WTC11 (cell line): Measurements from ENCODE around the gene ZACN. TPM values are rescaled to one million over a fixed set of nuclear protein-coding genes. Genes with fewer than 3 reads are reported as not detected.
"Not testable (repeated sequence)": the region's sequence is repeated elsewhere in the genome, so short reads cannot be mapped to it uniquely, and the experiment has no call there.

ENCODE experiments used
- ATAC-seq: fragments of 200-7000 bp; cut with Tn5 transposase; 2 replicates; pipeline ENCODE4 v1.10.0; 2021; ENCODE audit warnings: mild to moderate bottlenecking, moderate library complexity
- CTCF ChIA-PET: fragments of 300-600 bp; sonication (Branson Sonifier 250); formaldehyde crosslinking; loops from one replicate; lab custom pipeline; 2021; ENCODE audit warnings: antibody characterized with exemption; lab: Charles Lee
- POLR2A ChIA-PET: fragments of 350-600 bp; sonication (Branson Sonifier 250); formaldehyde crosslinking; loops from one replicate; lab custom pipeline; 2021; ENCODE audit warnings: antibody characterized with exemption; lab: Charles Lee
- DNase-seq: peaks from one replicate; pipeline ENCODE4 v3.0.0; 2021; ENCODE audit warnings: low spot score
- H3K27ac Mint-ChIP-seq: 2 replicates; pipeline ENCODE4 v1.8.0; 2021; ENCODE audit warnings: mixed read lengths
- H3K27me3 Mint-ChIP-seq: 2 replicates; pipeline ENCODE4 v1.8.0; 2021; ENCODE audit warnings: low read depth, mild to moderate bottlenecking, moderate library complexity, mixed read lengths
- H3K36me3 Mint-ChIP-seq: 2 replicates; pipeline ENCODE4 v1.8.0; 2021; ENCODE audit warnings: mixed read lengths
- H3K4me1 Mint-ChIP-seq: 2 replicates; pipeline ENCODE4 v1.8.0; 2022; ENCODE audit warnings: mixed read lengths
- H3K4me3 Mint-ChIP-seq: 2 replicates; pipeline ENCODE4 v1.8.0; 2021; ENCODE audit warnings: mild to moderate bottlenecking, moderate library complexity, mixed read lengths
- H3K9me3 Mint-ChIP-seq: 2 replicates; pipeline ENCODE4 v1.8.0; 2021; ENCODE audit warnings: mixed read lengths
- ATF1 ChIP-seq: sonication (generic); formaldehyde crosslinking; IDR thresholded peaks from 2 replicates; pipeline ENCODE4 v1.8.1; 2023; ENCODE audit warnings: mild to moderate bottlenecking, moderate library complexity, missing genetic modification reagents
- CBFB ChIP-seq: sonication (generic); formaldehyde crosslinking; IDR thresholded peaks from 2 replicates; pipeline ENCODE4 v1.8.1; 2022; ENCODE audit warnings: mild to moderate bottlenecking, low read depth, missing genetic modification reagents
- ELF4 ChIP-seq: sonication (generic); formaldehyde crosslinking; IDR thresholded peaks from 2 replicates; pipeline ENCODE4 v1.8.1; 2022; ENCODE audit warnings: low read depth, mild to moderate bottlenecking, moderate library complexity, missing genetic modification reagents
- GTF2I ChIP-seq: fragments of 250-450 bp; sonication (Bioruptor Pico); conservative IDR thresholded peaks from 2 replicates; pipeline ENCODE4 v1.4.0; 2021; ENCODE audit warnings: mild to moderate bottlenecking
- IRF2 ChIP-seq: sonication (generic); formaldehyde crosslinking; IDR thresholded peaks from 2 replicates; pipeline ENCODE4 v1.8.0; 2022; ENCODE audit warnings: low read depth, missing genetic modification reagents, borderline replicate concordance
- JUN ChIP-seq: sonication (generic); formaldehyde crosslinking; IDR thresholded peaks from 2 replicates; pipeline ENCODE4 v1.8.0; 2023; ENCODE audit warnings: mild to moderate bottlenecking, missing genetic modification reagents
- MXD4 ChIP-seq: fragments of 250-450 bp; sonication (Bioruptor Pico); IDR thresholded peaks from 2 replicates; pipeline ENCODE4 v1.8.0; 2021; ENCODE audit warnings: mild to moderate bottlenecking, moderate library complexity, borderline replicate concordance
- NFE2L1 ChIP-seq: sonication (generic); formaldehyde crosslinking; IDR thresholded peaks from 2 replicates; pipeline ENCODE4 v1.8.1; 2023; ENCODE audit warnings: missing genetic modification reagents
- NFYB ChIP-seq: sonication (generic); formaldehyde crosslinking; conservative IDR thresholded peaks from 2 replicates; pipeline ENCODE4 v1.8.0; 2022; ENCODE audit warnings: low read depth, missing genetic modification reagents
- RELA ChIP-seq: sonication (generic); formaldehyde crosslinking; IDR thresholded peaks from 2 replicates; pipeline ENCODE4 v1.8.1; 2022; ENCODE audit warnings: missing genetic modification reagents, mild to moderate bottlenecking, borderline replicate concordance
- SMAD3 ChIP-seq: sonication (generic); formaldehyde crosslinking; IDR thresholded peaks from 2 replicates; pipeline ENCODE4 v1.8.0; 2022; ENCODE audit warnings: missing genetic modification reagents, mild to moderate bottlenecking, borderline replicate concordance
- SMAD4 ChIP-seq: sonication (generic); formaldehyde crosslinking; IDR thresholded peaks from 2 replicates; pipeline ENCODE4 v1.8.0; 2022; ENCODE audit warnings: mild to moderate bottlenecking, missing genetic modification reagents
- TCF7 ChIP-seq: sonication (generic); formaldehyde crosslinking; IDR thresholded peaks from 2 replicates; pipeline ENCODE4 v1.8.0; 2022; ENCODE audit warnings: mild to moderate bottlenecking, low read depth, missing genetic modification reagents, moderate library complexity
- ZNF121 ChIP-seq: sonication (generic); formaldehyde crosslinking; IDR thresholded peaks from 2 replicates; pipeline ENCODE4 v1.8.0; 2023; ENCODE audit warnings: missing genetic modification reagents
- ZNF263 ChIP-seq: sonication (generic); formaldehyde crosslinking; IDR thresholded peaks from 2 replicates; pipeline ENCODE4 v1.8.1; 2022; ENCODE audit warnings: low read depth, mild to moderate bottlenecking, moderate library complexity, missing genetic modification reagents
- ZNF423 ChIP-seq: fragments of 250-450 bp; sonication (Bioruptor Pico); IDR thresholded peaks from 2 replicates; pipeline ENCODE4 v2.1.2; 2022; ENCODE audit warnings: mild to moderate bottlenecking, moderate library complexity
- ZNF671 ChIP-seq: fragments of 250-450 bp; sonication (Bioruptor Pico); IDR thresholded peaks from 2 replicates; pipeline ENCODE4 v1.8.0; 2021; ENCODE audit warnings: mild to moderate bottlenecking
- total RNA-seq: library from RNA; stranded (reverse); gene quantifications from 3 replicates; pipeline ENCODE4 v1.2.3, GENCODE V29; 2021
- TF ChIP-seq, protein P1 (sequence below): fragments of 200-600 bp; IDR thresholded peaks from 2 replicates; pipeline ENCODE4 v1.8.0; 2022; ENCODE audit warnings: antibody characterized with exemption
- TF ChIP-seq, protein P2 (sequence below): sonication (generic); formaldehyde crosslinking; IDR thresholded peaks from 2 replicates; pipeline ENCODE4 v1.8.0; 2022; ENCODE audit warnings: mild to moderate bottlenecking, missing genetic modification reagents
- TF ChIP-seq, protein P3 (sequence below): sonication (generic); formaldehyde crosslinking; IDR thresholded peaks from 2 replicates; pipeline ENCODE4 v1.8.1; 2023; ENCODE audit warnings: mild to moderate bottlenecking, missing genetic modification reagents, moderate library complexity
- TF ChIP-seq, protein P4 (sequence below): sonication (generic); formaldehyde crosslinking; IDR thresholded peaks from 2 replicates; pipeline ENCODE4 v1.8.1; 2023; ENCODE audit warnings: mild to moderate bottlenecking, moderate library complexity, missing genetic modification reagents
- TF ChIP-seq, protein P5 (sequence below): fragments of 250-450 bp; sonication (Bioruptor Pico); IDR thresholded peaks from 2 replicates; pipeline ENCODE4 v1.9.0; 2021; ENCODE audit warnings: moderate library complexity, mild to moderate bottlenecking, inconsistent platforms, borderline replicate concordance

The ZACN gene
- total RNA-seq, 1 experiment from 2014 or later: 0.28 TPM

DNA sequence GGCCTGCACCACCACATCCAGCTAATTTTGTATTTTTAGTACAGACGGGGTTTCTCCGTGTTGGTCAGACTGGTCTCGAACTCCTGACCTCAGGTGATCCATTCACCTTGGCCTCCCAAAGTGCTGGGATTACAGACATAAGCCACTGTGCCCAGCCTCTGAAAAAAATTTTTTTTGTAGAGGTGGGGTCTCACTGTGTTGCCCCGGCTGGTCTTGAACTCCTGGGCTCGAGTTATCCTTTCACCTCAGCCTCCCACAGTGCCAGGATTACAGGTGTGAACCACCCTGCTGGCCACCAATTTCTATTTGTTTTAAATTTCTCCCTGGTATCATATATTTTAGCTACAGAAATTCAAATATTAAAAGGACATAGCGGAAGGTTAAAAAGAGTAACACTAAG is 20.7 kb upstream of the ZACN start:
- ATAC-seq, H3K4me1 Mint-ChIP-seq, H3K27ac Mint-ChIP-seq, POLR2A ChIA-PET, H3K4me3 Mint-ChIP-seq, H3K27me3 Mint-ChIP-seq, H3K9me3 Mint-ChIP-seq, DNase-seq, CTCF ChIA-PET: not testable (repeated sequence)
- H3K36me3 Mint-ChIP-seq: peaks cover 68% of the 10 kb centered on the region
- TF ChIP-seq ZNF121 (CRISPR knock-in tag): peak; percentile 54; the same call in 1 of the 2 replicates

DNA sequence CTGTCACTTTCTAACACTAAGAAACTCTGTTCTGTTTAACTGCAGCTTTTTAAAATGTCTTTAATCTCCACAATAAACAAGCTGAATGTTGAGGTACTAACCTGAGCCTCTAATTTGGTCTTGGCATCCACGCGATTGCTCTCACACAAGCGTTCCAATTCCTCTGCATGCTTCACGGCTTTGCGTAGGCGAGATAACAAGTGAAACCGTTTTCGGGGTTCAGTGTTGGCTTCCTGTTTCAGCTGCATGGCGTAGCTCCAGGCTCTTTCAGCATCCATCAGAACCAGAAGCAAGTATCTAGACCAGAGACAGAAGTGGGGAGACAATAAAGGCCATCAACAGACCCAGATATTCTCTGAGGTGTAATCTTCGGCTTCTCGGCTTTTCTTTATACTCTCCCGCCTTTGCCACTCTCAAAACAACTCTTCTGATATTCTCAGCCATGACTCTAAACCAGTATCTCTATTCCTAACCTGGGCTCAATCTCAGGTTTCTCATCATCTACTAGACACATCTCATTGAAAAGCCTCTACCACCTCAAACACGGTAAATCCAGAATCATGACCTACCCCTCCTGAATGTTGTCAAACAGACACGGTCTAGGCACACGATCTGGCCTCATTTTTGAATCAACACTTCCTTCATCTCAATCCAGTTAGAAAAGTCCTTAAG is 15.0 kb upstream of the ZACN start:
- TF ChIP-seq GTF2I (CRISPR knock-in tag) (no peak), NFE2L1 (no peak), ATF1 (no peak), SMAD3 (CRISPR knock-in tag) (no peak), RELA (no peak), CBFB (no peak), ZNF121 (CRISPR knock-in tag) (no peak), ZNF671 (no peak), SMAD4 (CRISPR knock-in tag) (no peak), JUN (no peak), TCF7 (CRISPR knock-in tag) (no peak)
- TF ChIP-seq, protein P1, sequence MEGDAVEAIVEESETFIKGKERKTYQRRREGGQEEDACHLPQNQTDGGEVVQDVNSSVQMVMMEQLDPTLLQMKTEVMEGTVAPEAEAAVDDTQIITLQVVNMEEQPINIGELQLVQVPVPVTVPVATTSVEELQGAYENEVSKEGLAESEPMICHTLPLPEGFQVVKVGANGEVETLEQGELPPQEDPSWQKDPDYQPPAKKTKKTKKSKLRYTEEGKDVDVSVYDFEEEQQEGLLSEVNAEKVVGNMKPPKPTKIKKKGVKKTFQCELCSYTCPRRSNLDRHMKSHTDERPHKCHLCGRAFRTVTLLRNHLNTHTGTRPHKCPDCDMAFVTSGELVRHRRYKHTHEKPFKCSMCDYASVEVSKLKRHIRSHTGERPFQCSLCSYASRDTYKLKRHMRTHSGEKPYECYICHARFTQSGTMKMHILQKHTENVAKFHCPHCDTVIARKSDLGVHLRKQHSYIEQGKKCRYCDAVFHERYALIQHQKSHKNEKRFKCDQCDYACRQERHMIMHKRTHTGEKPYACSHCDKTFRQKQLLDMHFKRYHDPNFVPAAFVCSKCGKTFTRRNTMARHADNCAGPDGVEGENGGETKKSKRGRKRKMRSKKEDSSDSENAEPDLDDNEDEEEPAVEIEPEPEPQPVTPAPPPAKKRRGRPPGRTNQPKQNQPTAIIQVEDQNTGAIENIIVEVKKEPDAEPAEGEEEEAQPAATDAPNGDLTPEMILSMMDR: no peak
- TF ChIP-seq, protein P2, sequence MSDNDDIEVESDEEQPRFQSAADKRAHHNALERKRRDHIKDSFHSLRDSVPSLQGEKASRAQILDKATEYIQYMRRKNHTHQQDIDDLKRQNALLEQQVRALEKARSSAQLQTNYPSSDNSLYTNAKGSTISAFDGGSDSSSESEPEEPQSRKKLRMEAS (CRISPR knock-in tag): no peak
- TF ChIP-seq, protein P3, sequence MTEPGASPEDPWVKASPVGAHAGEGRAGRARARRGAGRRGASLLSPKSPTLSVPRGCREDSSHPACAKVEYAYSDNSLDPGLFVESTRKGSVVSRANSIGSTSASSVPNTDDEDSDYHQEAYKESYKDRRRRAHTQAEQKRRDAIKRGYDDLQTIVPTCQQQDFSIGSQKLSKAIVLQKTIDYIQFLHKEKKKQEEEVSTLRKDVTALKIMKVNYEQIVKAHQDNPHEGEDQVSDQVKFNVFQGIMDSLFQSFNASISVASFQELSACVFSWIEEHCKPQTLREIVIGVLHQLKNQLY (CRISPR knock-in tag): no peak
- TF ChIP-seq, protein P4, sequence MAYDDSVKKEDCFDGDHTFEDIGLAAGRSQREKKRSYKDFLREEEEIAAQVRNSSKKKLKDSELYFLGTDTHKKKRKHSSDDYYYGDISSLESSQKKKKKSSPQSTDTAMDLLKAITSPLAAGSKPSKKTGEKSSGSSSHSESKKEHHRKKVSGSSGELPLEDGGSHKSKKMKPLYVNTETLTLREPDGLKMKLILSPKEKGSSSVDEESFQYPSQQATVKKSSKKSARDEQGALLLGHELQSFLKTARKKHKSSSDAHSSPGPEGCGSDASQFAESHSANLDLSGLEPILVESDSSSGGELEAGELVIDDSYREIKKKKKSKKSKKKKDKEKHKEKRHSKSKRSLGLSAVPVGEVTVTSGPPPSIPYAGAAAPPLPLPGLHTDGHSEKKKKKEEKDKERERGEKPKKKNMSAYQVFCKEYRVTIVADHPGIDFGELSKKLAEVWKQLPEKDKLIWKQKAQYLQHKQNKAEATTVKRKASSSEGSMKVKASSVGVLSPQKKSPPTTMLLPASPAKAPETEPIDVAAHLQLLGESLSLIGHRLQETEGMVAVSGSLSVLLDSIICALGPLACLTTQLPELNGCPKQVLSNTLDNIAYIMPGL (CRISPR knock-in tag): no peak
- ChIA-PET CTCF (interaction anchor here (1.1 to 1.5 kb wide), 3 partner anchors 50 to 216 kb away, joined by 4 to 5 read pairs (median 5); no protein-coding TSS in a partner anchor), POLR2A (interaction anchor here (0.7 kb wide), 1 partner anchor 371 kb away, joined by 3 read pairs; no protein-coding TSS in a partner anchor)
- no peaks in the 10 kb centered on the region for H3K27me3 Mint-ChIP-seq
- ATAC-seq: no peak
- DNase-seq: no peak
- H3K27ac Mint-ChIP-seq: no peak overlapping the region
- H3K36me3 Mint-ChIP-seq: peaks cover 69% of the 10 kb centered on the region
- H3K9me3 Mint-ChIP-seq: no peaks in the 10 kb centered on the region
- no peaks in the 10 kb centered on the region for H3K4me1 Mint-ChIP-seq
- H3K4me3 Mint-ChIP-seq: no peak overlapping the region

DNA sequence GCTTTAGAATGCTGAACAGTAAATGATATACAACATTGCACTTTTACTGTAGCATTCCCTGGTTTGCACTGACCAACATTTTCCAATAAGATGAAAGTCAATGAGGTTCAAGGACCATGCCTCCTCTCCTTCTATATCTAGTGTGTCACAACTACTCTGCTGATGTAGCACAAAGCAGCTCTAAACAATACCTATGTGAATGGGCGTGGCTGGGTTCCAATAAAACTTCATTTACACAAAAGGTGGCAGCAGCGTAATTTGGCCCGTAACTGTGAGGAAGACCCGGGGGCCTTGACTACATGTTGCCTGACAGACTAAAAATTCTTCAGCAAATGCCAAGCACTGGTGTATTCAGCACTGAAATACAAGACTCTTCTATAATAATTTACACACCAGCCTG is 13.2 kb upstream of the ZACN start:
- ATAC-seq: no peak
- TF ChIP-seq ZNF263 (CRISPR knock-in tag): no peak
- TF ChIP-seq, protein P5, sequence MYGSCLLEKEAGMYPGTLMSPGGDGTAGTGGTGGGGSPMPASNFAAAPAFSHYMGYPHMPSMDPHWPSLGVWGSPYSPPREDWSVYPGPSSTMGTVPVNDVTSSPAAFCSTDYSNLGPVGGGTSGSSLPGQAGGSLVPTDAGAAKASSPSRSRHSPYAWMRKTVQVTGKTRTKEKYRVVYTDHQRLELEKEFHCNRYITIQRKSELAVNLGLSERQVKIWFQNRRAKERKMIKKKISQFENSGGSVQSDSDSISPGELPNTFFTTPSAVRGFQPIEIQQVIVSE (CRISPR knock-in tag): no peak
- TF ChIP-seq ELF4 (CRISPR knock-in tag): no peak
- no peak for TF ChIP-seq NFYB (CRISPR knock-in tag)
- TF ChIP-seq IRF2 (CRISPR knock-in tag): no peak
- no peak for TF ChIP-seq MXD4 (CRISPR knock-in tag)
- TF ChIP-seq ZNF423 (CRISPR knock-in tag): no peak
- TF ChIP-seq, all 79 proteins: peak for 0
- H3K36me3 Mint-ChIP-seq: peaks cover 54% of the 10 kb centered on the region
- POLR2A ChIA-PET: no interaction called here
- H3K4me1 Mint-ChIP-seq: no peaks in the 10 kb centered on the region
- H3K27ac Mint-ChIP-seq: no peak overlapping the region
- no peaks in the 10 kb centered on the region for H3K27me3 Mint-ChIP-seq
- no peak overlapping the region for H3K4me3 Mint-ChIP-seq
- CTCF ChIA-PET: interaction anchor here (1.2 to 1.7 kb wide), 2 partner anchors 10 to 51 kb away, joined by 3 to 7 read pairs; no protein-coding TSS in a partner anchor
- DNase-seq: no peak
- H3K9me3 Mint-ChIP-seq: no peaks in the 10 kb centered on the region
